Astrocyte (in vitro differentiated cells and primary cell): ENCODE data around the gene KLK4. TPM values are rescaled to one million over a fixed set of nuclear protein-coding genes. Genes with fewer than 3 reads are reported as not detected.

ENCODE experiments used
- DNase-seq: peaks from one replicate; pipeline ENCODE4 v3.0.0-alpha.2; 2010; ENCODE audit warnings: low read depth
- FAIRE-seq: peaks from 2 replicates; lab custom pipeline; 2011; peaks lifted over from hg19 to GRCh38; lab: Jason Lieb, UNC
- H2AFZ ChIP-seq: 2 replicates; pipeline ENCODE4 v1.6.0; 2012; ENCODE audit warnings: low read depth, low read length, inconsistent platforms
- H3K27ac ChIP-seq: 2 replicates; pipeline ENCODE4 v1.5.1; 2011; ENCODE audit warnings: low read depth, low read length, inconsistent platforms
- H3K27me3 ChIP-seq: 2 replicates; pipeline ENCODE4 v1.6.0; 2011; ENCODE audit warnings: low read length, inconsistent platforms; ENCODE audit not compliant: insufficient read depth
- H3K36me3 ChIP-seq: 2 replicates; pipeline ENCODE4 v1.5.1; 2011; ENCODE audit warnings: low read length, inconsistent platforms; ENCODE audit not compliant: insufficient read depth
- H3K4me1 ChIP-seq: 2 replicates; pipeline ENCODE4 v1.5.1; 2011; ENCODE audit warnings: low read length, inconsistent platforms; ENCODE audit not compliant: insufficient read depth
- H3K4me2 ChIP-seq: 2 replicates; pipeline ENCODE4 v1.6.0; 2012; ENCODE audit warnings: low read length, inconsistent platforms
- H3K4me3 ChIP-seq: 2 replicates; pipeline ENCODE4 v1.5.1; 2011; ENCODE audit warnings: low read depth, mild to moderate bottlenecking, low read length, inconsistent platforms; ENCODE audit not compliant: insufficient read depth
- H3K79me2 ChIP-seq: 2 replicates; pipeline ENCODE4 v1.6.0; 2012; ENCODE audit warnings: mild to moderate bottlenecking, low read length, inconsistent platforms; ENCODE audit not compliant: insufficient read depth
- H3K9ac ChIP-seq: 2 replicates; pipeline ENCODE4 v1.6.0; 2012; ENCODE audit warnings: mild to moderate bottlenecking, low read length, inconsistent platforms
- H3K9me3 ChIP-seq: 2 replicates; pipeline ENCODE4 v1.5.1; 2012; ENCODE audit warnings: low read depth, mild to moderate bottlenecking, low read length, inconsistent platforms; ENCODE audit not compliant: insufficient read depth
- H4K20me1 ChIP-seq: 2 replicates; pipeline ENCODE4 v1.6.0; 2012; ENCODE audit warnings: low read length, inconsistent platforms; ENCODE audit not compliant: insufficient read depth
- H3K27ac Mint-ChIP-seq: one replicate; pipeline ENCODE4 v1.8.0; 2021; ENCODE audit warnings: mild to moderate bottlenecking, mixed read lengths; ENCODE audit not compliant: unreplicated experiment
- H3K27me3 Mint-ChIP-seq: one replicate; pipeline ENCODE4 v1.8.0; 2021; ENCODE audit warnings: low read depth, mixed read lengths; ENCODE audit not compliant: unreplicated experiment
- H3K36me3 Mint-ChIP-seq: one replicate; pipeline ENCODE4 v1.8.0; 2021; ENCODE audit warnings: low read depth, mixed read lengths; ENCODE audit not compliant: unreplicated experiment
- H3K4me1 Mint-ChIP-seq: one replicate; pipeline ENCODE4 v1.8.0; 2021; ENCODE audit warnings: low read depth, mixed read lengths; ENCODE audit not compliant: unreplicated experiment
- H3K4me3 Mint-ChIP-seq: one replicate; pipeline ENCODE4 v1.8.0; 2021; ENCODE audit warnings: mild to moderate bottlenecking, moderate library complexity, mixed read lengths; ENCODE audit not compliant: unreplicated experiment
- H3K9me3 Mint-ChIP-seq: one replicate; pipeline ENCODE4 v1.8.0; 2021; ENCODE audit warnings: mild to moderate bottlenecking, mixed read lengths; ENCODE audit not compliant: unreplicated experiment
- EZH2 ChIP-seq: IDR thresholded peaks from 2 replicates; pipeline ENCODE4 v1.6.1; 2012; ENCODE audit warnings: mild to moderate bottlenecking, low read length, inconsistent platforms; ENCODE audit not compliant: insufficient read depth
- total RNA-seq: library from RNA; stranded (reverse); gene quantifications from 2 replicates; pipeline ENCODE4 v1.2.1, GENCODE V29; 2021
- TF ChIP-seq, protein P1 (sequence below): IDR thresholded peaks from 2 replicates; pipeline ENCODE4 v1.5.1; 2011; ENCODE audit warnings: low read depth, mild to moderate bottlenecking, inconsistent platforms, low read length, moderate library complexity; ENCODE audit not compliant: insufficient read depth

The KLK4 gene
- total RNA-seq, 1 donor from 2014 or later = not detected

DNA sequence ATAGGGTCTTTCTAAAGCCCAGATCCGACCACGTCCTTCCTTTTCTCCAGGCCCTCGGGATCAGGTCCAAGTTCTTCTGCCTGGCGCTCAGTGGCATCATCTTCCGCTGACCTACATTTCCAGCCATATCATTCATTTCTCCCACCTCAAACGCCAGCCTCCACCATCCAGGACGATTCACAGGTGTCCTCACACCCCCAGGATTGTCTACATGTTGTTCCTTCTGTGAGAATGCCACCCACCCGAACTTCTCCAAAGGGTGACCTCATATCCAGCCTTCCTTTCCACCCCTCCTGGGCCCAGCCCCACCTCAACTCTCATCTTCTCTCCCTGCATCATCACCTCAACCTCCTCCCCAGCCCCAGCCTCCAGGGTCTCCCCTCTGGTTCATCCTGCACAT lies 46.4 kb upstream of the KLK4 start:
- Histone ChIP-seq H2AFZ (no peak overlapping the region), H3K36me3 (no peaks in the 10 kb centered on the region), H3K4me2 (no peak overlapping the region), H3K27me3 (no peaks in the 10 kb centered on the region), H3K4me3 (no peak overlapping the region), H3K27ac (no peak overlapping the region), H3K79me2 (no peaks in the 10 kb centered on the region), H3K9ac (no peak overlapping the region), H3K9me3 (peaks cover 6% of the 10 kb centered on the region), H3K4me1 (no peaks in the 10 kb centered on the region), H4K20me1 (no peaks in the 10 kb centered on the region)
- FAIRE-seq = no peak
- Mint-ChIP-seq H3K9me3 (peaks cover 6% of the 10 kb centered on the region), H3K36me3 (no peaks in the 10 kb centered on the region), H3K27ac (no peak overlapping the region), H3K4me1 (no peaks in the 10 kb centered on the region), H3K4me3 (no peak overlapping the region), H3K27me3 (peaks cover 22% of the 10 kb centered on the region)
- DNase-seq = no peak
- no peak for TF ChIP-seq EZH2
- TF ChIP-seq, protein P1, sequence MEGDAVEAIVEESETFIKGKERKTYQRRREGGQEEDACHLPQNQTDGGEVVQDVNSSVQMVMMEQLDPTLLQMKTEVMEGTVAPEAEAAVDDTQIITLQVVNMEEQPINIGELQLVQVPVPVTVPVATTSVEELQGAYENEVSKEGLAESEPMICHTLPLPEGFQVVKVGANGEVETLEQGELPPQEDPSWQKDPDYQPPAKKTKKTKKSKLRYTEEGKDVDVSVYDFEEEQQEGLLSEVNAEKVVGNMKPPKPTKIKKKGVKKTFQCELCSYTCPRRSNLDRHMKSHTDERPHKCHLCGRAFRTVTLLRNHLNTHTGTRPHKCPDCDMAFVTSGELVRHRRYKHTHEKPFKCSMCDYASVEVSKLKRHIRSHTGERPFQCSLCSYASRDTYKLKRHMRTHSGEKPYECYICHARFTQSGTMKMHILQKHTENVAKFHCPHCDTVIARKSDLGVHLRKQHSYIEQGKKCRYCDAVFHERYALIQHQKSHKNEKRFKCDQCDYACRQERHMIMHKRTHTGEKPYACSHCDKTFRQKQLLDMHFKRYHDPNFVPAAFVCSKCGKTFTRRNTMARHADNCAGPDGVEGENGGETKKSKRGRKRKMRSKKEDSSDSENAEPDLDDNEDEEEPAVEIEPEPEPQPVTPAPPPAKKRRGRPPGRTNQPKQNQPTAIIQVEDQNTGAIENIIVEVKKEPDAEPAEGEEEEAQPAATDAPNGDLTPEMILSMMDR = no peak

DNA sequence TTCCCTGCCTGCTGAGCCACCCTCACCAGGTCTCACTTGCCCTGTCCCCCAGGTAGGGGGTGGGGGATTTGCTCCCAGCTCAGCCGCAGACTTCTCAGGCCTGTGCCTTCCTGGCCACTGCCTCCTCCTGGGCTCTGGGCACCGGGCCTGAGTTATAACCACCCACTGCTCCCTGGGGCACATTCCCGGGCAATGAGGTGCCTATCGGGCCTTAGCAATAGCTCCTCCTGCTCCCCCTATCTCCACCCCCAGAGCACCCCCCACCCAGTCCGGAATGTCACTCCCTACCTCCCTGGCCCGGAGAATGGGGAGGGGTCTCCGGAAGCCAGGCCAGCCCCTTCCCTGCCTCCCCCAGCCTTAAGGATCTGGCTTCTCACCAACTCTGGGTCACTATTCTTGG lies 41.7 kb upstream of the KLK4 start, which contains the start of gene KLK5:
KLK5 (minus strand) TSS at position 129 of the 400 bp plus-strand sequence. CDS start 381 bp downstream, outside the sequence.
- Histone ChIP-seq H3K9ac (no peak within 1 kb of the TSS), H4K20me1 (no peaks in the 10 kb centered on the region), H3K27me3 (no peaks in the 10 kb centered on the region), H3K27ac (no peak within 1 kb of the TSS), H2AFZ (no peak within 1 kb of the TSS), H3K36me3 (no peaks in the 10 kb centered on the region), H3K4me3 (no peak within 1 kb of the TSS), H3K9me3 (no peaks in the 10 kb centered on the region), H3K4me1 (no peaks in the 10 kb centered on the region), H3K79me2 (no peaks in the 10 kb centered on the region), H3K4me2 (no peak within 1 kb of the TSS)
- Mint-ChIP-seq H3K27me3 (peaks cover 26% of the 10 kb centered on the region), H3K4me1 (no peaks in the 10 kb centered on the region), H3K9me3 (peaks cover 6% of the 10 kb centered on the region), H3K4me3 (no peak within 1 kb of the TSS), H3K36me3 (no peaks in the 10 kb centered on the region), H3K27ac (no peak within 1 kb of the TSS)
- no peak for TF ChIP-seq EZH2
- TF ChIP-seq, protein P1 = no peak
- DNase-seq (no peak), FAIRE-seq (no peak)

DNA sequence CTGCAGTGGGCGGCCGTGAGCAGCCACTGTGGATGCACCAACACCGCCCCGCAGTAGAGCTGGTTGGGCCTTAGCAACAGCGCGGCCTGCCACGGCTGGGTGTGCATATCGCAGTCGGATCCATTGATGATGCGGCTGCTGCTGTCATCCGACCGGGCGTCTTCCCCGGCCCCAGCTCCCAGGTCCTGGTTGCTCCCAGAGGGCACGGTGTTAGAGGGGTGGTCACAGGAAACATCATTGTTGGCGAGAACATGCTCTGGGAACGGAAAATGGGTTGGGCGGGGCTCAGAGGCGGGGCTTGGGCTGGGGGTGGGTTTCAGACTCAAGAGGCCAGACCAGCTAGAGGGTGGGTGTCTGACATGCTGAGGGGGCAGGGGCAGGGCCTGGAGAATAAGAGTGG lies 38.7 kb upstream of the KLK4 start:
- FAIRE-seq (no peak), DNase-seq (no peak)
- Mint-ChIP-seq H3K4me3 (no peak overlapping the region), H3K4me1 (no peaks in the 10 kb centered on the region), H3K27me3 (peaks cover 26% of the 10 kb centered on the region), H3K27ac (no peak overlapping the region), H3K36me3 (no peaks in the 10 kb centered on the region), H3K9me3 (peaks cover 6% of the 10 kb centered on the region)
- TF ChIP-seq, protein P1 = no peak
- TF ChIP-seq EZH2 = no peak
- no peak overlapping the region for H3K9ac ChIP-seq
- no peak overlapping the region for H3K27ac ChIP-seq
- no peak overlapping the region for H2AFZ ChIP-seq
- no peaks in the 10 kb centered on the region for H3K27me3 ChIP-seq
- no peaks in the 10 kb centered on the region for H3K79me2 ChIP-seq
- no peaks in the 10 kb centered on the region for H3K9me3 ChIP-seq
- no peaks in the 10 kb centered on the region for H4K20me1 ChIP-seq
- no peaks in the 10 kb centered on the region for H3K36me3 ChIP-seq
- H3K4me3 ChIP-seq = no peak overlapping the region
- H3K4me2 ChIP-seq = no peak overlapping the region
- no peaks in the 10 kb centered on the region for H3K4me1 ChIP-seq
